ENCODE data around the gene LGALS16. TPM values are rescaled to one million over a fixed set of nuclear protein-coding genes. Genes with fewer than 3 reads are reported as not detected.

The LGALS16 gene
- total and polyA plus RNA-seq, 2 donors (not counting 1 experiment from before 2014, with no cell fraction given): not detected

- Histone ChIP-seq H3K9ac (ENCODE audit: insufficient read depth, low read length) (no peak overlapping the region), H3K27me3 (ENCODE audit: control insufficient read depth, insufficient read depth, low read length) (no peaks in the 10 kb centered on the region), H3K9me3 (ENCODE audit: control insufficient read depth, insufficient read depth, low read depth, low read length) (no peaks in the 10 kb centered on the region), H3K79me2 (ENCODE audit: control insufficient read depth, insufficient read depth, low read length) (no peaks in the 10 kb centered on the region), H3K4me2 (ENCODE audit: extremely low read depth, insufficient read depth, low read length) (no peak overlapping the region), H3K4me1 (ENCODE audit: control insufficient read depth, extremely low read depth, insufficient read depth, low read length) (no peaks in the 10 kb centered on the region), H2AFZ (ENCODE audit: low read length) (no peak overlapping the region), H4K20me1 (ENCODE audit: control insufficient read depth, extremely low read depth, insufficient read depth, low read length) (no peaks in the 10 kb centered on the region), H3K27ac (ENCODE audit: insufficient read depth, low read length) (no peak overlapping the region), H3K4me3 (replicated peaks in 1 of 4; ENCODE audit: control extremely low read depth in 1 of 4, insufficient read depth in 1 of 4, low read depth in 3 of 4, low read length in 4 of 4) (no peak overlapping the region), H3K36me3 (ENCODE audit: control insufficient read depth, insufficient read depth, low read length) (no peaks in the 10 kb centered on the region)
- no peak for DNase-seq (ENCODE audit: low read depth in 2 of 2)
- TF ChIP-seq CTCF (conservative IDR thresholded peaks at IDR 0.05 in 1 of 2, IDR thresholded peaks at IDR 0.05 in 1 of 2; ENCODE audit: low read depth in 1 of 2, low read length in 2 of 2) (no peak), EZH2 (IDR thresholded peaks at IDR 0.05; ENCODE audit: low read length, missing control alignments) (no peak)
Observed at GRCh38 chr19:39705578-39706188, 50.0 kb downstream of the LGALS16 start.

- Histone ChIP-seq H3K4me2 (ENCODE audit: extremely low read depth, insufficient read depth, low read length) (no peak overlapping the region), H3K9ac (ENCODE audit: insufficient read depth, low read length) (no peak overlapping the region), H3K27ac (ENCODE audit: insufficient read depth, low read length) (no peak overlapping the region), H2AFZ (ENCODE audit: low read length) (no peak overlapping the region), H3K4me3 (replicated peaks in 1 of 4; ENCODE audit: control extremely low read depth in 1 of 4, insufficient read depth in 1 of 4, low read depth in 3 of 4, low read length in 4 of 4) (no peak overlapping the region), H3K27me3 (ENCODE audit: control insufficient read depth, insufficient read depth, low read length) (no peaks in the 10 kb centered on the region), H3K9me3 (ENCODE audit: control insufficient read depth, insufficient read depth, low read depth, low read length) (no peaks in the 10 kb centered on the region), H4K20me1 (ENCODE audit: control insufficient read depth, extremely low read depth, insufficient read depth, low read length) (no peaks in the 10 kb centered on the region), H3K36me3 (ENCODE audit: control insufficient read depth, insufficient read depth, low read length) (no peaks in the 10 kb centered on the region), H3K79me2 (ENCODE audit: control insufficient read depth, insufficient read depth, low read length) (no peaks in the 10 kb centered on the region), H3K4me1 (ENCODE audit: control insufficient read depth, extremely low read depth, insufficient read depth, low read length) (no peaks in the 10 kb centered on the region)
- no peak for TF ChIP-seq CTCF (conservative IDR thresholded peaks at IDR 0.05 in 1 of 2, IDR thresholded peaks at IDR 0.05 in 1 of 2; ENCODE audit: low read depth in 1 of 2, low read length in 2 of 2)
- TF ChIP-seq EZH2 (IDR thresholded peaks at IDR 0.05; ENCODE audit: low read length, missing control alignments): no peak
- DNase-seq (ENCODE audit: low read depth in 2 of 2): no peak
Observed at GRCh38 chr19:39708594-39708993, 52.9 kb downstream of the LGALS16 start.

- no peaks in the 10 kb centered on the region for H4K20me1 ChIP-seq (ENCODE audit: control insufficient read depth, extremely low read depth, insufficient read depth, low read length)
- no peak overlapping the region for H3K9ac ChIP-seq (ENCODE audit: insufficient read depth, low read length)
- DNase-seq (ENCODE audit: low read depth in 2 of 2): no peak
- no peaks in the 10 kb centered on the region for H3K4me1 ChIP-seq (ENCODE audit: control insufficient read depth, extremely low read depth, insufficient read depth, low read length)
- H3K9me3 ChIP-seq (ENCODE audit: control insufficient read depth, insufficient read depth, low read depth, low read length): no peaks in the 10 kb centered on the region
- TF ChIP-seq CTCF (conservative IDR thresholded peaks at IDR 0.05 in 1 of 2, IDR thresholded peaks at IDR 0.05 in 1 of 2; ENCODE audit: low read depth in 1 of 2, low read length in 2 of 2) (no peak), EZH2 (IDR thresholded peaks at IDR 0.05; ENCODE audit: low read length, missing control alignments) (no peak)
- H3K79me2 ChIP-seq (ENCODE audit: control insufficient read depth, insufficient read depth, low read length): no peaks in the 10 kb centered on the region
- no peaks in the 10 kb centered on the region for H3K27me3 ChIP-seq (ENCODE audit: control insufficient read depth, insufficient read depth, low read length)
- no peak overlapping the region for H3K4me2 ChIP-seq (ENCODE audit: extremely low read depth, insufficient read depth, low read length)
- H2AFZ ChIP-seq (ENCODE audit: low read length): no peak overlapping the region
- H3K36me3 ChIP-seq (ENCODE audit: control insufficient read depth, insufficient read depth, low read length): no peaks in the 10 kb centered on the region
- H3K4me3 ChIP-seq (replicated peaks in 1 of 4; ENCODE audit: control extremely low read depth in 1 of 4, insufficient read depth in 1 of 4, low read depth in 3 of 4, low read length in 4 of 4): no peak overlapping the region
- no peak overlapping the region for H3K27ac ChIP-seq (ENCODE audit: insufficient read depth, low read length)
Observed at GRCh38 chr19:39709026-39709872, 53.5 kb downstream of the LGALS16 start.

Data from fibroblast of lung (primary cell).